H1 (cell line): ENCODE measurements around the gene EDC3. TPM values are rescaled to one million over a fixed set of nuclear protein-coding genes. Genes with fewer than 3 reads are reported as not detected.

Source experiments
- CTCF ChIA-PET: fragments of 300-600 bp; sonication (Branson Sonifier 250); formaldehyde crosslinking; loops from one replicate; lab custom pipeline; 2021; ENCODE audit not compliant: partially characterized antibody; lab: Charles Lee
- POLR2A ChIA-PET: fragments of 300-600 bp; sonication (Branson Sonifier 250); formaldehyde crosslinking; loops from one replicate; lab custom pipeline; 2021; ENCODE audit warnings: inconsistent platforms; ENCODE audit not compliant: partially characterized antibody; lab: Charles Lee
- DNase-seq, 2 experiments: peaks; one replicate each; pipeline versions ENCODE4 v3.0.0 to v3.0.0-alpha.2; 2010 to 2022; ENCODE audit warnings: low spot score in 2 of 2, low read depth in 1 of 2, mixed read lengths in 1 of 2
- FAIRE-seq: peaks from 2 replicates; lab custom pipeline; 2011; peaks lifted over from hg19 to GRCh38; lab: Jason Lieb, UNC
- H2AFZ ChIP-seq: 2 replicates; pipeline ENCODE4 v1.8.1; 2012; ENCODE audit warnings: low read length, inconsistent platforms
- H2AK5ac ChIP-seq: 2 replicates; pipeline ENCODE4 v1.6.1; 2013; ENCODE audit warnings: low read depth, low read length
- H2BK120ac ChIP-seq: replicated peaks from 2 replicates; pipeline ENCODE3; 2013; ENCODE audit warnings: low read depth, low read length, inconsistent platforms
- H2BK12ac ChIP-seq: 2 replicates; pipeline ENCODE4 v1.6.1; 2013; ENCODE audit warnings: low read depth, low read length
- H2BK15ac ChIP-seq: 2 replicates; pipeline ENCODE4 v1.6.1; 2013; ENCODE audit warnings: low read length
- H2BK20ac ChIP-seq: 2 replicates; pipeline ENCODE4 v1.6.1; 2013; ENCODE audit warnings: low read length
- H2BK5ac ChIP-seq: 2 replicates; pipeline ENCODE4 v1.6.1; 2013; ENCODE audit warnings: low read depth, low read length
- H3K14ac ChIP-seq: 2 replicates; pipeline ENCODE4 v1.6.1; 2013; ENCODE audit warnings: inconsistent platforms; ENCODE audit not compliant: insufficient read length
- H3K18ac ChIP-seq: 2 replicates; pipeline ENCODE4 v1.6.1; 2013; ENCODE audit warnings: low read length; ENCODE audit errors: extremely low read depth
- H3K23ac ChIP-seq: 2 replicates; pipeline ENCODE4 v1.6.1; 2013; ENCODE audit warnings: inconsistent platforms; ENCODE audit not compliant: insufficient read length
- H3K23me2 ChIP-seq: 2 replicates; pipeline ENCODE4 v1.6.1; 2013; ENCODE audit warnings: low read depth, low read length
- H3K27ac ChIP-seq: 2 replicates; pipeline ENCODE4 v1.6.1; 2011; ENCODE audit warnings: low read depth, low read length, inconsistent platforms
- H3K27me3 ChIP-seq, 4 experiments: replicated peaks in 1 of 4; 1 replicate in 1 of 4; 2 replicates in 3 of 4; pipeline versions ENCODE4 v1.6.1 to v1.8.1; 2011 to 2013; ENCODE audit warnings: low read length in 3 of 4, mild to moderate bottlenecking in 3 of 4, inconsistent platforms in 2 of 4, mixed read lengths in 2 of 4, moderate library complexity in 1 of 4; ENCODE audit not compliant: control insufficient read depth in 3 of 4, insufficient read depth in 3 of 4; ENCODE audit errors: extremely low read depth in 1 of 4
- H3K36me3 ChIP-seq, 4 experiments: 2 replicates each; pipeline versions ENCODE4 v1.6.1 to v1.8.1; 2011 to 2013; ENCODE audit warnings: mild to moderate bottlenecking in 4 of 4, low read length in 3 of 4, moderate library complexity in 2 of 4, control low read depth in 1 of 4, inconsistent platforms in 1 of 4; ENCODE audit not compliant: insufficient read depth in 4 of 4, control insufficient read depth in 2 of 4
- H3K4ac ChIP-seq: replicated peaks from 2 replicates; pipeline ENCODE3; 2013; ENCODE audit warnings: low read length, low read depth, mixed read lengths, inconsistent platforms; ENCODE audit not compliant: insufficient read length
- H3K4me1 ChIP-seq, 4 experiments: replicated peaks in 1 of 4; 1 replicate in 1 of 4; 2 replicates in 3 of 4; pipeline versions ENCODE4 v1.6.1 to v1.8.1; 2011 to 2013; ENCODE audit warnings: low read length in 3 of 4, inconsistent platforms in 2 of 4, mixed read lengths in 1 of 4; ENCODE audit not compliant: insufficient read depth in 4 of 4, control insufficient read depth in 3 of 4
- H3K4me2 ChIP-seq, 2 experiments: 2 replicates each; pipeline versions ENCODE4 v1.6.1 to v1.8.1; 2011 to 2013; ENCODE audit warnings: low read depth in 2 of 2, low read length in 2 of 2, control low read depth in 1 of 2, inconsistent platforms in 1 of 2, mild to moderate bottlenecking in 1 of 2; ENCODE audit not compliant: insufficient read depth in 1 of 2
- H3K4me3 ChIP-seq, 4 experiments: fragments of 200-600, 300-600 bp in 1 of 4; sonication (generic), shearing (Covaris generic), sonication (Bioruptor Twin) in 1 of 4; 2 replicates each; pipeline versions ENCODE4 v1.5.1 to v1.8.1; 2011 to 2016; ENCODE audit warnings: low read length in 4 of 4, low read depth in 3 of 4, control low read depth in 2 of 4, inconsistent platforms in 2 of 4, mild to moderate bottlenecking in 2 of 4, mixed read lengths in 1 of 4, moderate library complexity in 1 of 4; ENCODE audit not compliant: insufficient read depth in 2 of 4; ENCODE audit errors: extremely low read depth in 1 of 4
- H3K56ac ChIP-seq: replicated peaks from 2 replicates; pipeline ENCODE3; 2013; ENCODE audit warnings: low read depth, mild to moderate bottlenecking, mixed read lengths, low read length, inconsistent platforms; ENCODE audit not compliant: insufficient read length
- H3K79me1 ChIP-seq: 2 replicates; pipeline ENCODE4 v1.6.1; 2013; ENCODE audit warnings: low read depth, low read length, control low read depth
- H3K79me2 ChIP-seq, 2 experiments: 2 replicates each; pipeline versions ENCODE4 v1.6.1 to v1.8.1; 2012 to 2013; ENCODE audit warnings: low read length in 2 of 2, mild to moderate bottlenecking in 2 of 2, inconsistent platforms in 1 of 2; ENCODE audit not compliant: insufficient read depth in 2 of 2, control insufficient read depth in 1 of 2
- H3K9ac ChIP-seq, 4 experiments: replicated peaks in 1 of 4; 1 replicate in 1 of 4; 2 replicates in 3 of 4; pipeline versions ENCODE4 v1.6.1 to v1.8.1; 2011 to 2013; ENCODE audit warnings: low read depth in 3 of 4, low read length in 3 of 4, control low read depth in 2 of 4, mild to moderate bottlenecking in 2 of 4, moderate library complexity in 2 of 4, inconsistent platforms in 1 of 4; ENCODE audit errors: extremely low read depth in 1 of 4
- H3K9me3 ChIP-seq, 2 experiments: 2 replicates each; pipeline versions ENCODE4 v1.6.1 to v1.8.1; 2012 to 2013; ENCODE audit warnings: mild to moderate bottlenecking in 2 of 2, moderate library complexity in 2 of 2, control low read depth in 1 of 2, inconsistent platforms in 1 of 2, low read depth in 1 of 2, low read length in 1 of 2, mixed read lengths in 1 of 2; ENCODE audit not compliant: insufficient read depth in 2 of 2
- H4K20me1 ChIP-seq, 2 experiments: replicated peaks in 1 of 2; 2 replicates each; pipeline versions ENCODE3 to v1.8.1; 2011 to 2013; ENCODE audit warnings: inconsistent platforms in 2 of 2, low read length in 2 of 2, mild to moderate bottlenecking in 1 of 2; ENCODE audit not compliant: insufficient read depth in 2 of 2, control insufficient read depth in 1 of 2
- H4K5ac ChIP-seq: 2 replicates; pipeline ENCODE4 v1.6.1; 2013; ENCODE audit warnings: low read length, low read depth, mixed read lengths, inconsistent platforms; ENCODE audit not compliant: insufficient read length
- H4K8ac ChIP-seq: 2 replicates; pipeline ENCODE4 v1.8.0; 2013; ENCODE audit warnings: mild to moderate bottlenecking, moderate library complexity, low read length, inconsistent platforms; ENCODE audit not compliant: insufficient read depth; ENCODE audit errors: extremely low read depth
- H4K91ac ChIP-seq: replicated peaks from 2 replicates; pipeline ENCODE3; 2013; ENCODE audit warnings: low read length, mixed read lengths, inconsistent platforms; ENCODE audit not compliant: insufficient read length
- BACH1 ChIP-seq: IDR thresholded peaks from 2 replicates; pipeline ENCODE4 v1.6.1; 2012; ENCODE audit warnings: low read length, improper control_type of control experiment
- CHD2 ChIP-seq: IDR thresholded peaks from 2 replicates; pipeline ENCODE4 v1.6.1; 2012; ENCODE audit warnings: low read length, improper control_type of control experiment
- MAFK ChIP-seq: IDR thresholded peaks from 2 replicates; pipeline ENCODE4 v1.6.1; 2012; ENCODE audit warnings: low read depth, mild to moderate bottlenecking, improper control_type of control experiment, low read length
- NRF1 ChIP-seq: IDR thresholded peaks from 2 replicates; pipeline ENCODE4 v1.6.1; 2011; ENCODE audit warnings: mild to moderate bottlenecking, low read depth, low read length, improper control_type of control experiment
- RAD21 ChIP-seq, 2 experiments: IDR thresholded peaks in 1 of 2; conservative IDR thresholded peaks in 1 of 2; 2 replicates each; pipeline ENCODE4 v1.6.1; 2011; ENCODE audit warnings: low read depth in 2 of 2, low read length in 2 of 2, improper control_type of control experiment in 1 of 2, inconsistent platforms in 1 of 2, mild to moderate bottlenecking in 1 of 2, moderate library complexity in 1 of 2
- SIN3A ChIP-seq, 2 experiments: IDR thresholded peaks in 1 of 2; conservative IDR thresholded peaks in 1 of 2; 2 replicates each; pipeline ENCODE4 v1.6.1; 2011 to 2012; ENCODE audit warnings: low read length in 2 of 2, improper control_type of control experiment in 1 of 2, low read depth in 1 of 2, mild to moderate bottlenecking in 1 of 2
- SP1 ChIP-seq: IDR thresholded peaks from 2 replicates; pipeline ENCODE4 v1.6.1; 2011; ENCODE audit warnings: low read depth, low read length
- WGBS, 2 experiments: shearing (Covaris generic) in 1 of 2; methylation state at CpG; one replicate each; pipeline versions ENCODE4 v1.1.6 to v1.1.7; 2013 to 2015; ENCODE audit warnings: low lambda C conversion rate in 2 of 2, mixed read lengths in 2 of 2, inconsistent platforms in 1 of 2, low coverage in 1 of 2, missing lambda C conversion rate in 1 of 2; ENCODE audit not compliant: insufficient replicate concordance in 2 of 2, insufficient coverage in 1 of 2, insufficient read length in 1 of 2; ENCODE audit errors: extremely low coverage in 1 of 2, missing lambda C conversion rate in 1 of 2; 5-methylcytosine and 5-hydroxymethylcytosine counted together
- polyA plus RNA-seq, 7 experiments: library from polyadenylated mRNA; depleted of rRNA in 3 of 7; stranded (reverse) in 5 of 7; unstranded in 2 of 7; fragments of >200 nt in 5 of 7; fragments of 200-250 nt in 2 of 7; gene quantifications; 1 replicate in 5 of 7; 2 replicates in 1 of 7; 4 replicates in 1 of 7; pipeline versions ENCODE4 v1.2.1 to v1.2.3, GENCODE V29; 2011 to 2013; ENCODE audit warnings: missing spikeins in 2 of 7, mixed read lengths in 2 of 7
- total RNA-seq: library from RNA; stranded (reverse); fragmentation: NEBNext Ultra II Directional; extraction: Animal tissue kit (Norgen Biotek cat#: 25700); gene quantifications from 2 replicates; pipeline ENCODE4 v1.2.1, GENCODE V29; 2021

Gene EDC3
- total and polyA plus RNA-seq, 2 of the 8 experiments (the other 6 are each of a cell fraction or from before 2014, with no cell fraction given): 45.0 to 50.8 TPM

DNA sequence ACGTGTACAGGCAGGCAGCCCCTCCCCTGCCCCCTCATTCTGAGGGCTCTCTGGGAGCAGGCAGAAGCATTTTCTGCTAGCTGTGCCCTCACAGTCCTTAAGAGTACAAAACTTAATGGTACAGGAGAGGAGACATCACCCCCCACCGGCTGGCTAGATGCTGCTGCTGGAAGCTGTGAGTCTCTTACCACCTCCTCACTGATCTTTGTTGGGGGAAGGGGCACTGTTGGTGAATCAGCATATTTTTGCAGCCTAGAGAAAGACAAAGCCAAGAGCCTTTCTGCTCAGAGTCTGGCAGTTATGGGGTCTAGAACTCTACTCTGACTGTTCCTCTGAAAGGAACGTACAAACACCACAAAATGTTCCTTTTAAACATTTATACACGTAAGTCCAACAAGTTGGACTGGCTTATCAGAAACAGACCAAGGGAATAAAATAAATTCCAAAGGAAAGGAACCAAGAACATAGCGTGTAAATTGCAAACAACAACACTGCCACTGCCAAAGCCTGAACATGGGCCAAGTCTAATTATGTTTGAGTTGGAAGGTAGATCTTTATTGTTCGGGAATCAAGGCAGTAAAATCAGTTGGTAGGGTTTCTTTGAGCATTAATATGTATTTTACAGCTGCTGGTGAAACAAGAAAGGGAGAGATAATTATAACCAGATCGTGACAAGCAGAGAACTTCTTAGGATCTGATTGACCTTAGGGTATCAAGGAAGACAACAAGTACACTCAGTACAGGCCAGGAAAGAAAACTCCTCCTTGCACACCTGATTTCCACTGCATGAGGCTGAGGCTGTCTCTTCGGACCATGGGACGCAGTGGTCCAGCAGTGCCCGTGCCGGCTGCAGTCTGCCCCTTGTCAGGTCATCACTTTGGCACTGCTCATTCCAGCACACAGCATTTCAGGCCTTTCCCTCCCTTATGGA, 52.8 kb downstream of the EDC3 start:
- Histone ChIP-seq H4K8ac (no peak overlapping the region), H3K18ac (peak overlapping the region; percentile 52; the same call in 1 of the 2 replicates), H3K27me3 (no peaks in the 10 kb centered on the region), H3K27ac (peak overlapping the region; percentile 78), H3K23me2 (no peaks in the 10 kb centered on the region), H3K23ac (no peak overlapping the region), H2BK12ac (peak overlapping the region; percentile 87), H3K9me3 (no peaks in the 10 kb centered on the region), H3K4ac (no peak overlapping the region), H3K4me1 (peaks cover 0 to 13% (median 11%) of the 10 kb centered on the region in 4 experiments; a peak in 4 of 7 replicates), H2AFZ (no peak overlapping the region), H2BK15ac (no peak overlapping the region), H3K56ac (no peak overlapping the region), H3K9ac (peak overlapping the region in 2 of 4 experiments; percentile 22 to 29; a peak in 2 of 7 replicates), H3K14ac (no peak overlapping the region)
- DNase-seq: no peak
- WGBS, 2 experiments: 78% methylated on average over 11 of the region's 11 CpGs; no CpG with 5 or more reads in 1 of the 2 experiments
- TF ChIP-seq NRF1 (no peak), SIN3A (conservative IDR thresholded peaks at IDR 0.05 in 1 of 2, IDR thresholded peaks at IDR 0.05 in 1 of 2; ENCODE audit: low read depth in 1 of 2, low read length in 2 of 2) (no peak), SP1 (0 out of 2 replicates have a peak, but pooled peaks have one; percentile 36), BACH1 (peak; percentile 96), RAD21 (IDR thresholded peaks at IDR 0.05 in 1 of 2, conservative IDR thresholded peaks at IDR 0.05 in 1 of 2; ENCODE audit: low read depth in 2 of 2, low read length in 2 of 2) (0 out of 4 replicates have a peak, but pooled peaks of 1 of the 2 experiments have one; percentile 7), CHD2 (no peak), MAFK (peak; percentile 89)
- TF ChIP-seq, all 59 proteins: peak for 4
- Histone ChIP-seq H3K36me3 (peaks cover 0 to 12% (median 2%) of the 10 kb centered on the region in 4 experiments; a peak in 4 of 8 replicates), H4K5ac (no peak overlapping the region), H3K79me1 (peaks cover 6% of the 10 kb centered on the region; the same call in 1 of the 2 replicates), H4K91ac (no peak overlapping the region), H2AK5ac (peak overlapping the region; percentile 97), H4K20me1 (peaks cover 2 to 6% of the 10 kb centered on the region in 2 experiments), H3K79me2 (0 out of 4 replicates have a peak, but pooled peaks cover 0 to 6% of the 10 kb centered on the region in 2 experiments), H3K4me2 (peak overlapping the region; percentile 36), H2BK120ac (no peak overlapping the region), H3K4me3 (peak overlapping the region in 1 of 4 experiments; percentile 23; a peak in 1 of 8 replicates), H2BK5ac (peak overlapping the region; percentile 71), H2BK20ac (no peak overlapping the region)
- ChIA-PET CTCF (interaction anchor here (0.7 to 37.5 kb wide), 3 partner anchors 9 to 132 kb away, joined by 3 to 1439 read pairs (median 538); partner anchors contain the start of genes CLK3, CSK and CYP1A2), POLR2A (interaction anchor here (0.8 to 5.3 kb wide), 6 partner anchors 13 to 120 kb away, joined by 3 to 32 read pairs (median 4); no protein-coding TSS in a partner anchor)
- peak; percentile 58 for FAIRE-seq
